Stimulated activated naive CD4-positive, alpha-beta T cell treated with Interleukin-2 at 50 U/mL for 16 hours (primary cell): ENCODE measurements around the gene RYR1.
A peak's percentile ranks its signal among the peaks of the same experiment; 100 is the strongest.

Source experiments
- DNase-seq: peaks from one replicate; lab custom pipeline; 2025; lab: John Stamatoyannopoulos, UW

The RYR1 gene

DNA sequence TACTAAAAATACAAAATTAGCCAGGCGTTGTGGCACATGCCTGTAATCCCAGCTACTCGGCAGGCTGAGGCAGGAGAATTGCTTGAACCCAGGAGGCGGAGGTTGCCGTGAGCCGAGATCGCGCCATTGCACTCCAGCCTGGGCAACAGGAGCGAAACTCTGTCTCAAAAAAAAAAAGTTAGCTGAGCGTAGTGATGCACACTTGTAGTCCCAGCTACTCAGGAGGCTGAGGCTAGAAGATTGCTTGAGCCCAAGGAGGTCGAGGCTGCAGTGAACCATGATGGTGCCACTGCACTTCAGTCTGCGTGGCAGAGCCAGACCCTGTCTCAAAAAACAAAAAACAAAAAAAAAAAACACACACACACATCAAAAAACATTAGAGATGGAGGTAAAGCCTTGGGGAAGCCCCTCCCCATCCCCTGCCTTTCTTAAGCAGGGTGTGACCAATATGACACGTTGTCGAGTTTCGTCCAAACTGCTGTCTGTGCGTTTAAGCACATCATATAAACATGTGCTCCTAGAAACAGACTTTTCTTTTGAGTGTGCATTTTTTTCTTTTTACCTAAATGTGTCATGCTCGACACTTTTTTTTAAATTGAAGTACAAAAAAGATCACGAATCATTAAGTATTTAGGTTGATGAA is 6.3 kb upstream of the RYR1 start:
- peak; percentile 67 for DNase-seq

GRCh38 chr19:38429055-38429810 is 4.3 kb upstream of the RYR1 start:
- peak; percentile 51 for DNase-seq

GRCh38 chr19:38429811-38430156 is 3.7 kb upstream of the RYR1 start:
- no peak for DNase-seq

DNA sequence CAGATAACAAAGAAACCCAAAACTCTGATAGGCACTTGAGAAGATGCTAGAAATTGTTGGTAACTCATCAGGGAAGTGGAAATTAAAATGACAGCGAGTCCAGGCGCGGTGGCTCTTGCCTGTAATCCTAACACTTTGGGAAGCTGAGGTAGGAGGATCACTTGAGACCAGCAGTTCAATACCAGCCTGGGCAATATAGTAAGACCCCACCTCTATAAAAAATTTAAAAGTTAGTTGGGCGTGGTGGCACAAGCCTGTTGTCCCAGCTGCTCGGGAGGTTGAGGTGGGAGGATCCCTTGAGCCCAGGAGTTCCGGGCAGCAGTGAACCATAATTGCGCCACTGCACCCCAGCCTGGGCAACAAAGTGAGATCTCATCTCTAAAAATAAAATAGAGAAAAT is 2.6 kb upstream of the RYR1 start:
- DNase-seq = no peak

DNA sequence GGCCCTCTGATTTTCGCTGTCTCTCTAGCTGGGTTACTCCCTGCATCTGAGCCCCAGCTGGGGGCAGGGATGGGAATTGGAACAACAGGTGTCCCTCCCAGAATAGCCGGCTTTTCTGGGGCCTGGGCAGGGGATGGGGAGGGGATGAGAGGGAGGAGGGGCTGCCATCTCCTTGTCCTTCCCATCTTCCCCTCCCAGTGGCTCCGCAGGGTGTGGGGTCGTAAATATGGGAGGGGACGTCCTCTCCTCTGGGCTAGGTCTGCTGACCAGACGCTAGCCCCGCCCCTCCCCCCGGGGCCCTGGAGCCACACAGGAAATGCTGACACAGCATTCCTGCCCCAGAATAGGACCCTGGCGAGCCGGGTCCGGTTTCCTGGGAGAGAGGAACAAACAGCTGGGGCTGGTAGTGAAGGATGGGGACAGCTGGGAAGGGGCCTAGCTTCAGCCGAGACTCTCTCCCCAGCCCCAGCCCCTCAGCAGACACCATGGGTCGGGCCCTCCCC is 1.1 kb downstream of the RYR1 start:
- DNase-seq = no peak

DNA sequence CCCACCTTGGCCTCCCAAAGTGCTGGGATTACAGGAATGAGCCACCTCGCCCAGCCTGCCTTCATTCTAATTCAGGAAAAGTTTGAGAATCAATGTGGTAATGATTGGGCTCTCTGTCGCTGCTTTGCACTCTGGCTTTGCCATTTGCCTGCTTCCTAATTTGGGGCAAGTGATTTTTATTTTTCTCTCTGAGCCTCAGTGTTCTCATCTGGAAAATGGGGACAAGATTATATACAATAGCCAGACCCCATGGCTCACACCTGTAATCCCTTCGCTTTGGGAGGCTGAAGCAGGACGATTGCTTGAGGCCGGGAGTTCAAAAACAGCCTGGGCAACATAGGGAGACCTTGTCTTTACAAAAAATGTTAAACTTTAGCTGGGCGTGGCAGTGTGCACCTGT is 3.8 kb downstream of the RYR1 start:
- no peak for DNase-seq

GRCh38 chr19:38437917-38438316 is 4.4 kb downstream of the RYR1 start:
- no peak for DNase-seq

- DNase-seq = no peak
Observed at GRCh38 chr19:38440592-38440991, 7.1 kb downstream of the RYR1 start.

DNA sequence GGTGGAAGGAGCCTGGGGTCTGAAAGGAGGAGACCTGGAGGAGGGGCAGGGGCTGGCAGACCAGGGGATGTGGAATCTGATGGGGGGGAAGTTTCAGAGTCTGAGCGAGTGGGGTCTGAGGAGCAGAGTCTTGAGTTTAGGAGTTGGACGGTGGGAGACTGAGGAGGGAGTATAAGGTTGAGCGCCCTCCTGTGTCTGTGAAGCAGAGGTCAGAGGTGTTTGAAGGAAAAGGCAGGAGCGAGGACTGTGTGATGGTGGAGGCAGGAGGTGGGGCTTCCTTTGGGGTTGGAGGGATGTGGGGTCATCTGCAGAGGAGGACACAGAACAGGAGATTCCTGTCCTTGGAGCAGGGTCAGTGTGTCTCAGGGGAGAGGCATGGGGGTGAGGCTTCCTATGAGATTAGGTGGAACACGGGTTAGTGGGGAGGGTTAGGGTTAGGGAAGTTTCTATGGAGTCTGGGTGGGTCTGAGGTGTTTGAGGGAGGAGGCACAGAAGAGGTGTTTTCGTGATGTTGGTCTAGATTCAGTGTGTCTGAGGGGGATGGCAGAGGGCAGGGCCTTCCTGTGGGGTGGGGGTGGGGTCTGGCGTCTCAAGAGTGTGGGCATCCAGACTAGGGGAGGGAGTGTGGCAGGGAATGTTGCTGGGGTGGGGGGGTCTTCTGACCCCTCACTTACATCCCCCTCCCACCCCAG is 8.3 kb downstream of the RYR1 start:
- no peak for DNase-seq

GRCh38 chr19:38442736-38443135 is 9.2 kb downstream of the RYR1 start:
- no peak for DNase-seq

GRCh38 chr19:38443458-38443999 is 10.0 kb downstream of the RYR1 start:
- DNase-seq = no peak

DNA sequence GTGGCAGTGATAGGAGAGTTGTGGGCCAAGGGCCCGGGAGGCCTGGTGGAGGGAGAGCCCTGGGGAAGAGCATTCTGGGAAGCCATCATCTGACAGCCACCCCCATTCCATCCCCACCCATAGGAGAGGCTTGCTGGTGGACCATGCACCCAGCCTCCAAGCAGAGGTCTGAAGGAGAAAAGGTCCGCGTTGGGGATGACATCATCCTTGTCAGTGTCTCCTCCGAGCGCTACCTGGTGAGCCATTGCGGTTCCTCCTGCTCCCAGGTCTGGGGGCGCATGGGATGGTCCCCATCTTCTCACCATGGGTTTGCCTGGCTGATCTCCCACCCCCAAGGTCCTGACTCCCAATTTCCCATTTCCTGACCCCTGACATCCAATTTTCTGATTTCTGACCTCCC is 10.5 kb downstream of the RYR1 start:
- DNase-seq = no peak

- DNase-seq = no peak
Observed at GRCh38 chr19:38445362-38445761, 11.9 kb downstream of the RYR1 start.

DNA sequence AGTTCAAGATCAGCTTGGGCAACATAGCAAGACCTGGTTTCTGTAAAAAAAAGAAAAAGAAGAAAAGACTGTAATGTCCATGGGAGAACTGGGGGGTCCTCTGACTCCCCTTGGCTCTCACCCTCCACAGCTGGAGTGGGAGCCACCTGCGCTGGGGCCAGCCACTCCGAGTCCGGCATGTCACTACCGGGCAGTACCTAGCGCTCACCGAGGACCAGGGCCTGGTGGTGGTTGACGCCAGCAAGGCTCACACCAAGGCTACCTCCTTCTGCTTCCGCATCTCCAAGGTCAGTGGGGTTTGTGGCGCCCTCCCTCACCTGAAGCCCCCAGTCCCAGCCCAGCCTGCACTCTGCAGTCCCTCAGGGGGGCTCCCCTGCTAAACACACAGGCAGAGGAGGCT is 14.7 kb downstream of the RYR1 start:
- no peak for DNase-seq

- DNase-seq = no peak
Observed at GRCh38 chr19:38449518-38449917, 16.0 kb downstream of the RYR1 start.

GRCh38 chr19:38451036-38451435 is 17.5 kb downstream of the RYR1 start:
- DNase-seq = no peak

GRCh38 chr19:38451629-38452028 is 18.1 kb downstream of the RYR1 start:
- DNase-seq = no peak

DNA sequence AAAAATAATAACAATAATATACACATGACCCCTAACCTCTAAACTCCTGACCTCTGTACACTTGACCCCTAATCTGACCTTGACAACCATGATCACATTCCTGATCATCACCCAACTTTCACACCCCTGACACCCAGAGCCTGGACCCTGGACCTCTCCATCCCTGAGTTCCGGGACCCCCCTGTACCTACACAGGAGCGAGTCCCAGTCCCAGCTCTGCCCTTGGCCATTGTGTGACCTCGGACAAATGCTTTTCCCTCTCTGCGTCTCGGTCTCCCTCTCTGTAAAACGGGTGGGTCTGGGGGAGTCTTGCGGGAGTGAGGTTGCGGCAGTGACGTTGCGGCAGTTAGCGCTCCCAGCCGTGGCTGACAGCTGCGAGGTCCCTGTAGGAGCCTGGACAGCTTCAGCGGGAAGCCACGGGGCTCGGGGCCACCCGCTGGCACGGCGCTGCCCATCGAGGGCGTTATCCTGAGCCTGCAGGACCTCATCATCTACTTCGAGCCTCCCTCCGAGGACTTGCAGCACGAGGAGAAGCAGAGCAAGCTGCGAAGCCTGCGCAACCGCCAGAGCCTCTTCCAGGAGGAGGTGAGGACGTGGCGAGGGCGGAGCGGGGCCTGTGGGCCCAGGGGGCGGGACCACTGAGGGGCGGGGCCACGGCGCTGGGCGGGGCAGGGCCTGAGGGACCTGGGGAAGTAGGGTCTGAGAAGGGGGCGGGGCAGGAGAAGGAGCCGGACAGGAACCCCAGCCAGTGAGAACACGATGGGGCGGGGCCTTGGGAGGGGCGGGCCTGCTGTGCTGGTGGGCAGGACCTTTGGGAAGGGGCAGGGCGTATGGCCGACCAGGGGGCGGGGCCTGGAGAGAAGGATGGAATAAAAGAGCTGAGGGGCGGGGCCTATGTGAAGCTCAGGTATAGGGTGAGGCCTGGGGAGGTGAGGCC is 19.2 kb downstream of the RYR1 start:
- no peak for DNase-seq

DNA sequence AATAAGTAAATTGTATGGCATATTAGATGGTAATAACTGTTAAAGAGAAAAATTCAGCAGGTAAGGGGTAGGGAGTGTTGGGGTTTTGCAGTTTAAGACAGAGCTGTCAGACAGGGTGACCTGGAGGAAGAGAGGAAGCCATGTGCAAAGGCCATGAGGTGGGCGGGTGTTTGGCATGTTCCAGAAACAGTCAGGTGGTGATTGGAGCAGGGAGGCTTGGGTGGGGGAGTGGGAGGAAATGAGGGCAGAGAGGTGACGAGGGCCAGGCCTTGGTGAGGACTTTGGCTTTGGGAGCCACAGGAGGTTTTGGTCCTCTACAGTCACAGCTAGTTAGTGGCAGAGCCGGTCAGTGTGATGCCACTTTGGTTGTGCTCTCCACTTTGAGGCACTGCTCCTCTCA is 20.1 kb downstream of the RYR1 start:
- DNase-seq = no peak

DNA sequence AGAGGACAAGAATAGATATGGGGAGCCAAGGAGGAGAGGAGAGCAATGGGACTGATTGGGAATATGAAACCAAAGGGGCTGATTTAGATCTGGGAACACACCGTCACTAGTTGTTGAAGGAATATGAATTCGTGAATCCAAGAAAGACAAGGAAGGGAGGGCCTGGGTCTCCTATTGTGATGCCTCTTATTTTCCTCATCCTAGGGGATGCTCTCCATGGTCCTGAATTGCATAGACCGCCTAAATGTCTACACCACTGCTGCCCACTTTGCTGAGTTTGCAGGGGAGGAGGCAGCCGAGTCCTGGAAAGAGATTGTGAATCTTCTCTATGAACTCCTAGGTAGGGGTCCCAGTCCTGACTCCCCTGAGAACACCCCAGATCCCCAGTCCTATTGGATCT is 21.5 kb downstream of the RYR1 start:
- no peak for DNase-seq

DNA sequence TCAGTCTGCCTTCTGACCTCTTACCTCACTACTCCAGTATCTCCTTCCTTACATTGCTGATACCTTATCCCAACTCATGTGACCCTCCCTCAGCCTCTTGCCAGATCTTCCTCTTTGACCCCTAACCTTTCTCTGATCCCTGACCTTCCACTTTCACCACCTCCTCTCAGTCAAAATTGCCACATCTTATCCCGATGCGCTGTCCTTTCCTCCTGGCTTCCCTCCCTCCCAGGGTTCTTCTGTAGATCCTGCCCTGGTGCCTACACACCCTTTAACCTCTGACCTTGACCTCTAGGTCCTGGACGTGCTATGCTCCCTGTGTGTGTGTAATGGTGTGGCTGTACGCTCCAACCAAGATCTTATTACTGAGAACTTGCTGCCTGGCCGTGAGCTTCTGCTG is 23.7 kb downstream of the RYR1 start:
- no peak for DNase-seq
